ENCODE measurements around the gene ADAMTSL3. TPM values are rescaled to one million over a fixed set of nuclear protein-coding genes. Genes with fewer than 3 reads are reported as not detected.

ADAMTSL3 gene
- total RNA-seq, 1 donor from 2014 or later: 13.2 TPM

DNA sequence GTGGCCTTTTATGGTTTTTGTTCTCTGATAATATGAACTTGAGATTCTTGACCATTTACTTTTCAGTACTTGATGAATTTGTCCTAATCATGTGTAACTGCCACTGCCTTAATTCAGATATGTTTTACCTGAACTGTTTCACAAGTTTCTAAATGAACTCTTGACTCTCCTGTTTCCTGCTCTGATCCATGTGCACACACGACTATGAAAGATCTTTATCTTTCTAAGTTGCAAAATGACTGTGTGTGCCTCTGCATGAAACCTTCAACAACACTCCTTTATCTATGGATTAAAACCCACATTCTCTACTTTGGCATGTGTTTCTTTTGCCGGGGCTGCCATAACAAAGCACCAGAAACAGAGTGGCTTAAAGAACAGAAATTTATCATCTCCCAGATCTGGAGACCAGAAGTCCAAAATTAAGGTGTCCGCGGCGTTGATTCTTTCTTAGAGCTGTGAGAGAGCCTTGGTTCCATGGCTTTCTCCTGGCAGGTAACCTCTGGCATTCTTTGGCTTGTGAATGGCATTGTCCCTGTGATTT, 275.0 kb downstream of the ADAMTSL3 start:
- H3K9me3 Mint-ChIP-seq: peaks cover 6% of the 10 kb centered on the region
- TF ChIP-seq, protein P1, sequence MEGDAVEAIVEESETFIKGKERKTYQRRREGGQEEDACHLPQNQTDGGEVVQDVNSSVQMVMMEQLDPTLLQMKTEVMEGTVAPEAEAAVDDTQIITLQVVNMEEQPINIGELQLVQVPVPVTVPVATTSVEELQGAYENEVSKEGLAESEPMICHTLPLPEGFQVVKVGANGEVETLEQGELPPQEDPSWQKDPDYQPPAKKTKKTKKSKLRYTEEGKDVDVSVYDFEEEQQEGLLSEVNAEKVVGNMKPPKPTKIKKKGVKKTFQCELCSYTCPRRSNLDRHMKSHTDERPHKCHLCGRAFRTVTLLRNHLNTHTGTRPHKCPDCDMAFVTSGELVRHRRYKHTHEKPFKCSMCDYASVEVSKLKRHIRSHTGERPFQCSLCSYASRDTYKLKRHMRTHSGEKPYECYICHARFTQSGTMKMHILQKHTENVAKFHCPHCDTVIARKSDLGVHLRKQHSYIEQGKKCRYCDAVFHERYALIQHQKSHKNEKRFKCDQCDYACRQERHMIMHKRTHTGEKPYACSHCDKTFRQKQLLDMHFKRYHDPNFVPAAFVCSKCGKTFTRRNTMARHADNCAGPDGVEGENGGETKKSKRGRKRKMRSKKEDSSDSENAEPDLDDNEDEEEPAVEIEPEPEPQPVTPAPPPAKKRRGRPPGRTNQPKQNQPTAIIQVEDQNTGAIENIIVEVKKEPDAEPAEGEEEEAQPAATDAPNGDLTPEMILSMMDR (IDR thresholded peaks at IDR 0.05; ENCODE audit: unreplicated experiment): no peak
- peaks cover 2% of the 10 kb centered on the region for H3K4me1 Mint-ChIP-seq
- no peak overlapping the region for H3K4me3 Mint-ChIP-seq
- no peak overlapping the region for H3K27ac Mint-ChIP-seq
- H3K27me3 Mint-ChIP-seq (ENCODE audit: low read depth): peaks cover 14% of the 10 kb centered on the region
- H3K36me3 Mint-ChIP-seq: peaks cover 3% of the 10 kb centered on the region
- DNase-seq (ENCODE audit: low spot score in 2 of 2, unreplicated experiment in 2 of 2): no peak

DNA sequence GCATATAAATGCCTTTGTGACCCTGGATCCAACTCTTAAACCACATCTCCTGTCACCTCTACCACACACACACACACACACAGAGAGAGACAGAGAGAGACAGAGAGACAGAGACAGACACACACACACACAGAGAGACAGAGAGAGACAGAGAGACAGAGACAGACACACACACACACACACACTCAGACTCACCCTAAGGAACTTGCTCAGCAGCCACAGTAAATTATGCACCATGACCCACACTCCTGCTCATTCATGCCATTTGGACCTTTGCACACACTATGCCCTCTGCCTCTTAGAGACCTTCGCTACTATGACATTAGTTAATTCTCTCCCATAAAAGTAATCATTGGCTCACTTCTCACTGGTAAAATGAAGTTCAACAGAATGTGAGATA, 275.7 kb downstream of the ADAMTSL3 start:
- peaks cover 3% of the 10 kb centered on the region for H3K36me3 Mint-ChIP-seq
- H3K9me3 Mint-ChIP-seq: peaks cover 11% of the 10 kb centered on the region
- TF ChIP-seq, protein P1 (IDR thresholded peaks at IDR 0.05; ENCODE audit: unreplicated experiment): no peak
- H3K27ac Mint-ChIP-seq: no peak overlapping the region
- H3K4me3 Mint-ChIP-seq: no peak overlapping the region
- peaks cover 2% of the 10 kb centered on the region for H3K4me1 Mint-ChIP-seq
- peaks cover 14% of the 10 kb centered on the region for H3K27me3 Mint-ChIP-seq (ENCODE audit: low read depth)
- DNase-seq (ENCODE audit: low spot score in 2 of 2, unreplicated experiment in 2 of 2): no peak

DNA sequence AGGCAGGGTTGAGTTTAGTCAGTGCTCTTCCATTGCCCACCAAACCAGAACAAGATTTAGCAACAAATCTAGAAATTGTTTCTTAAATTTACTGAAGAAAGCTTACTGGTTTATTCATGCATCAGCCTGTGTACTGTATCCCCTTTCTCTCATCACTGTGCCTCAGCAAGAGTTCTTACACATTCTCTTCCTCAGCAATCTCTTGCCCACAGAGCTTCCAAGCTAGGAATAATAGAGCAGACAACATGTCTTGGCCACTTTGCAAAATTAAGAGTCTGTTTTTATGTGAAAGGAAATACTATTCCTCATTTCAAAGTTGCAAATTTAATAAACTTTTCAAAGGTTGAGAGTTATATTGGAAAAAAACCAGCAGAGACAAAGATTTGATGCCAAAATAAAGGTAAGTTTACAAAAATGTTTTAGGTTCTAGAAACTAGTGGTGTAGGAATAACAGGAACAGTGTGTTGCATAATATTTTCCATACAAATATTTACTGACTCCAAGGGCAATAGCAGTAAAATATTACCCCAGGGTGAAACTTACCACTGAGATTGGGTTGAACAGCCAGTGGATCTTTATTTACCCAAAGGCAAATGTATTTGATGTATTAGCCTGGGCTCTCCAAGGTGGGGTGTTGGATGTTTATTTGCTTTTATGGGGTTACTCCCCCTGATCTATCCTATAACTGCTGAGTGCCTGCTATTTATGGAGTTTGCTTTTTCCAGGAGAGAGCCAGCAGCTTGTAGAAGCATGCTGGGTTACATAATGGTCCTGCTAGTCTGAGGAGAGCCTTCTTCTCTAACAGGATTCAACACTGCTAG, 276.7 kb downstream of the ADAMTSL3 start:
- peaks cover 2% of the 10 kb centered on the region for H3K4me1 Mint-ChIP-seq
- H3K27ac Mint-ChIP-seq: no peak overlapping the region
- no peak overlapping the region for H3K4me3 Mint-ChIP-seq
- peaks cover 14% of the 10 kb centered on the region for H3K27me3 Mint-ChIP-seq (ENCODE audit: low read depth)
- peaks cover 14% of the 10 kb centered on the region for H3K9me3 Mint-ChIP-seq
- DNase-seq (ENCODE audit: low spot score in 2 of 2, unreplicated experiment in 2 of 2): no peak
- TF ChIP-seq, protein P1 (IDR thresholded peaks at IDR 0.05; ENCODE audit: unreplicated experiment): no peak
- H3K36me3 Mint-ChIP-seq: peaks cover 3% of the 10 kb centered on the region

DNA sequence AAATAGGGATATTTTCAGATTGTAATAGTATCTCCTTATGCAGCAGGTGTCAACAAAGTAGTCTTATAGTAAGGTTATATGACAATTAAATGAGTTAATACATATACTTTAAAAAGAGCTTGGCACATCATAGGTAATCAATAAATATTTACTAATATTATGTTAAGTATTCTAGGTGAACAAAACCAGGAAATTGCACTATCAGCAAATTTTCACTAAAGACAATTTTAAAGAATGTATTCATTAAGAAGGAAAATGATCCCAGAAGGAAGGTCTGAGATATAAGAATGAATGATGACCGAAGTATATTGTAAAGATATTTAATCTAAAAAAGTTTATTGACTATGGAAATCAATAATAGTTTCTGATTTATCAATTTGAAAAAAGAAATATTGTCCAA, 281.9 kb downstream of the ADAMTSL3 start:
- no peak overlapping the region for H3K27ac Mint-ChIP-seq
- H3K27me3 Mint-ChIP-seq (ENCODE audit: low read depth): peaks cover 21% of the 10 kb centered on the region
- no peak for DNase-seq (ENCODE audit: low spot score in 2 of 2, unreplicated experiment in 2 of 2)
- H3K9me3 Mint-ChIP-seq: peaks cover 22% of the 10 kb centered on the region
- H3K4me3 Mint-ChIP-seq: no peak overlapping the region
- no peaks in the 10 kb centered on the region for H3K4me1 Mint-ChIP-seq
- TF ChIP-seq, protein P1 (IDR thresholded peaks at IDR 0.05; ENCODE audit: unreplicated experiment): no peak
- H3K36me3 Mint-ChIP-seq: peaks cover 3% of the 10 kb centered on the region

DNA sequence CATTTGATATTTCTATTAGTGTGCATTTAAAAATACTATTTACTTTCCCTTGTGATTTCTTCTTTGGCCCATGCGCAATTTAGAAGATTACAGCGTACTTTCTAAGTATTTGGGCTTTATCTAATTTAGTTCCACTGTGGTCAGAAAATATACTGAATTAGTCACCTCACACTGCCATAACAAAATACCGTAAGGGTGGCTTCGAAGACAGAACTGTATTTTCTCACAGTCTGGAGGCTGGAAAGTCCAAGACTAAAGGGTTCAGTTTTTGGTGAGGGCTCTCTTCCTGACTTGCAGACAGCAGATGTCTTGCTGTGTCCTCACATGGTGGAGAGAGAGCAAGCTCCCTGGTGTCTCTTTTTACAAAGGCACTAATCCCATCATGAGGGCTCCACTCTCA, 286.2 kb downstream of the ADAMTSL3 start:
- Mint-ChIP-seq H3K9me3 (peaks cover 8% of the 10 kb centered on the region), H3K27me3 (ENCODE audit: low read depth) (peaks cover 15% of the 10 kb centered on the region), H3K4me1 (no peaks in the 10 kb centered on the region)

More for the DNA sequence above, 286.2 kb downstream of the ADAMTSL3 start:
- TF ChIP-seq, protein P1 (IDR thresholded peaks at IDR 0.05; ENCODE audit: unreplicated experiment): no peak
- no peak for DNase-seq (ENCODE audit: low spot score in 2 of 2, unreplicated experiment in 2 of 2)
- Mint-ChIP-seq H3K27ac (no peak overlapping the region), H3K36me3 (no peaks in the 10 kb centered on the region), H3K4me3 (no peak overlapping the region)
